Upper lobe of right lung (tissue), 1 donor: ENCODE results near the gene ATP1A4. TPM values are rescaled to one million over a fixed set of nuclear protein-coding genes. Genes with fewer than 3 reads are reported as not detected.

ENCODE experiments used
- ATAC-seq: fragments of 200-7000 bp; cut with Tn5 transposase; one replicate; pipeline ENCODE4 v1.9.1; 2020; ENCODE audit warnings: mild to moderate bottlenecking, moderate library complexity
- DNase-seq: peaks from one replicate; pipeline ENCODE4 v3.0.0-alpha.2; 2020
- H3K27ac ChIP-seq: fragments of 200-600 bp; one replicate; pipeline ENCODE4 v1.8.0; 2022
- H3K27me3 ChIP-seq: fragments of 200-600 bp; one replicate; pipeline ENCODE4 v1.8.0; 2022; ENCODE audit warnings: mild to moderate bottlenecking
- H3K36me3 ChIP-seq: fragments of 200-600 bp; one replicate; pipeline ENCODE4 v1.8.0; 2022
- H3K4me1 ChIP-seq: fragments of 200-600 bp; one replicate; pipeline ENCODE4 v1.8.0; 2022
- H3K4me3 ChIP-seq: fragments of 200-600 bp; one replicate; pipeline ENCODE4 v1.8.0; 2022; ENCODE audit warnings: mild to moderate bottlenecking
- H3K9me3 ChIP-seq: fragments of 200-600 bp; one replicate; pipeline ENCODE4 v1.8.0; 2022
- CTCF ChIP-seq: fragments of 200-600 bp; IDR thresholded peaks from one replicate; pipeline ENCODE4 v1.8.0; 2022; ENCODE audit warnings: antibody characterized with exemption
- intact Hi-C: fragments of 100-400 bp; cut with DNase I; formaldehyde crosslinking; loops from one replicate; pipeline ENCODE4 v1.11.0; 2022
- total RNA-seq: library from RNA; stranded (reverse); fragmentation: NEBNext Ultra II Directional; extraction: Animal tissue kit (Norgen Biotek cat#: 25700); gene quantifications from one replicate; pipeline ENCODE4 v1.2.1, GENCODE V29; 2021
- donor health status: DM: no; HTN: yes; CAD: no; lungs with severe emphysema.

Gene ATP1A4
- total RNA-seq, 1 donor from 2014 or later, result 0.96 TPM

DNA sequence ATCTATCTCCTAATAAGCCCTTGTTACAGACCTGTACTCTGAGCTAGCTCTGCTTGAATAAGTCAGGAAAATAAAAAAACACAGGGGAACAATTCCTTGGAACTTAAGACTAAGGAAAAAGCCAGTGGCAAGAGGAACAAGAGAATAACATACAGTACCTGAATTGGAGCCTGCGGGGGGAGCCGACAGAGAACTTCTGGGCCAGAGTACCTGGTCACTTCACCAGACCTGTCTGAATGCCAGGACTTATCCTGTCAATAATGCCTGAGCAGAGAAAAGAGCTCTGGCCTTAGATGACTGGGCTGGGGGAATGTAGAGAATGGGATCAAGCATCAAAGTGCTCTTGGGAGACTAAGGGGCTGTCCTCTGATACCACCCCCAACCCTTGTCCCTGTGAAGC, 68.9 kb downstream of the ATP1A4 start:
- H3K4me1 ChIP-seq, result peaks cover 27% of the 10 kb centered on the region
- H3K9me3 ChIP-seq, result no peaks in the 10 kb centered on the region
- no peak overlapping the region for H3K4me3 ChIP-seq
- peaks cover 100% of the 10 kb centered on the region for H3K36me3 ChIP-seq
- no peak overlapping the region for H3K27ac ChIP-seq
- no peak for DNase-seq
- no peak for TF ChIP-seq CTCF
- ATAC-seq, result no peak
- H3K27me3 ChIP-seq, result no peaks in the 10 kb centered on the region
- intact Hi-C loops, result no loop called here

DNA sequence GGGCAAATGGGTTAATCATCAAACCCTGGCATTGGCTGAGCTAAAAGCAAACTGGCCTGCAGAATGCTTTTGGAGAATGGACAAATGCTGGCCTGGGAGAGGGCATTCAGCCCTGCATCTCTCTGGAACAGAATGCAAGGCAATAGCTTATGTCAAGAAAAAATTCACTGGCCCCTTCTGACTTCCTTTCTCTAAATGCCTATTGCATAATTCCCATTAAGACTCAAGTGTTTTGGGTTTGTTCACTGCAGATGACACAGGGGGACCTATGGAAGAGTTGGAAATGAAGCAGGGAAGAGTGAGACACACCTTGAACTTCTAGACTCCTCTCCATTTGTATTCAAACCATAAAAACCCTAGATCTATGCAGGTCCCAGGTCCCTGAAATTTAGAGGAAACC, 69.7 kb downstream of the ATP1A4 start:
- no peaks in the 10 kb centered on the region for H3K9me3 ChIP-seq
- no peaks in the 10 kb centered on the region for H3K27me3 ChIP-seq
- H3K4me1 ChIP-seq, result peaks cover 25% of the 10 kb centered on the region
- peak; percentile 16 for ATAC-seq
- intact Hi-C loops, result no loop called here
- DNase-seq, result no peak
- no peak for TF ChIP-seq CTCF
- no peak overlapping the region for H3K4me3 ChIP-seq
- peaks cover 100% of the 10 kb centered on the region for H3K36me3 ChIP-seq
- H3K27ac ChIP-seq, result no peak overlapping the region

- DNase-seq (no peak), ATAC-seq (no peak)
- Histone ChIP-seq H3K4me1 (peaks cover 19% of the 10 kb centered on the region), H3K4me3 (no peak overlapping the region), H3K9me3 (no peaks in the 10 kb centered on the region), H3K27me3 (no peaks in the 10 kb centered on the region), H3K36me3 (peaks cover 98% of the 10 kb centered on the region), H3K27ac (no peak overlapping the region)
- intact Hi-C loops, result no loop called here
- TF ChIP-seq CTCF, result no peak
These were observed 71.1 kb downstream of the ATP1A4 start for GRCh38 chr1:160222546-160222945.

- H3K36me3 ChIP-seq, result peaks cover 98% of the 10 kb centered on the region
- intact Hi-C loops, result no loop called here
- no peak overlapping the region for H3K27ac ChIP-seq
- DNase-seq (no peak), ATAC-seq (no peak)
- peaks cover 9% of the 10 kb centered on the region for H3K4me1 ChIP-seq
- no peaks in the 10 kb centered on the region for H3K9me3 ChIP-seq
- H3K27me3 ChIP-seq, result no peaks in the 10 kb centered on the region
- TF ChIP-seq CTCF, result no peak
- H3K4me3 ChIP-seq, result no peak overlapping the region
These were observed 73.2 kb downstream of the ATP1A4 start for GRCh38 chr1:160224606-160225005.

GRCh38 chr1:160225345-160225744, 73.9 kb downstream of the ATP1A4 start:
- ATAC-seq, result no peak
- Histone ChIP-seq H3K27me3 (no peaks in the 10 kb centered on the region), H3K9me3 (no peaks in the 10 kb centered on the region), H3K27ac (no peak overlapping the region), H3K4me3 (no peak overlapping the region), H3K36me3 (peaks cover 98% of the 10 kb centered on the region), H3K4me1 (peaks cover 9% of the 10 kb centered on the region)
- intact Hi-C loops, result no loop called here
- no peak for DNase-seq
- no peak for TF ChIP-seq CTCF

DNA sequence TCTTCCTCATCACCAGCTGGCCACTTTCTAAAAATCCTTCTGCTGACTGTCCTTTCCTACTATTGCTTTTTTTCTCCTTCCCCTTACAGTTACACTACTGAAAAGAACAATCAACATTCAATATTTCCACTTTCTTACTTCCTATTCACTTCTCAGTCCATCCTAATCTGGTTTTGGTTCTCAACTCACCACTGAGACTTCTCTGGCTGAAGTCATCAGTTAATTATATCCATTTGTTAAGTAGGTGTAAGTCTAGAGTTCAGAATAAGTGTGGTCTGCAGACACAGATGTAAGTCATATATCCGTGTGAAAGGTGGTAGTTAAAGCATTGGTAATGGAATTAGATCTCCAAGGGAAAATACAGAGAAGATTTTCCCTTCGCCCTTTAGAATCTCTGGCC, 75.2 kb downstream of the ATP1A4 start:
- no peak overlapping the region for H3K27ac ChIP-seq
- ATAC-seq, result no peak
- peaks cover 98% of the 10 kb centered on the region for H3K36me3 ChIP-seq
- no peaks in the 10 kb centered on the region for H3K27me3 ChIP-seq
- intact Hi-C loops, result no loop called here
- no peaks in the 10 kb centered on the region for H3K4me1 ChIP-seq
- TF ChIP-seq CTCF, result no peak
- H3K4me3 ChIP-seq, result no peak overlapping the region
- H3K9me3 ChIP-seq, result no peaks in the 10 kb centered on the region
- no peak for DNase-seq
